ENCODE results near the gene STARD13.

DNA sequence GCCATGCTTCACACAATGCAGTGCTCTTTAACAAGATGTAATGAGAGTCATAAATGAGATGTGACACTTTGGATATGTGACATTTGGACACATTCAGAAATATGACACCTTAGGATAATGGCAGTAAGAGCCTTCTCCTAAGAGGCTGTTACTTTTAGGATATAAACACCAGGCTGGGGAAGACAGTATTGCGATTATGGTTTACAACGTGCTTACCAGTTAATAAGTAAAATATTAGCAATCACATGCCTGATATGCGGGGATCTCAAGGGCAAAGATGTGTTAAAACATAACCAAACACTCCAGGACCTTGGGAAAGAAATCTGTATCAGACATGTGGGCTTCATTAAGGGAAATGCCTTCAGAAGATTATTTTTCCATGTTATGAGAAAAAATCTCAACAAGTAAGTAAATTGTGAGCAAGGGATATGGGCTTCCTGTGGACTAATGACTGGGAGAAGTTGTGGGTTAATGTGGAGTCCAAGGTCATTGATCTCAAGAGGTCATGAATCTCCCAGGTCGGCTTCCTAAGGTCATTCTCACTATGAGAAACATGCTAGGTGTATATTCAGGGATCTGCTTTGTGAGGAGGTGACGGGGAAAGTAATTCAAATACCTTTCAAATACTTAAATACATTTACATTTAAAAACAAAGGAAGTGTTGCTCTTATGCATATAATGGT, 105.3 kb downstream of the STARD13 start:
- TF ChIP-seq EGR1 (IDR thresholded peaks at IDR 0.05; ENCODE audit: low read depth in 2 of 2) (no peak), TAF1 (conservative IDR thresholded peaks at IDR 0.05) (no peak), FOXA1 (IDR thresholded peaks at IDR 0.05) (no peak), YY1 (IDR thresholded peaks at IDR 0.05) (no peak), SP1 (IDR thresholded peaks at IDR 0.05) (no peak), RAD21 (IDR thresholded peaks at IDR 0.05) (no peak)
- TF ChIP-seq, protein P1, sequence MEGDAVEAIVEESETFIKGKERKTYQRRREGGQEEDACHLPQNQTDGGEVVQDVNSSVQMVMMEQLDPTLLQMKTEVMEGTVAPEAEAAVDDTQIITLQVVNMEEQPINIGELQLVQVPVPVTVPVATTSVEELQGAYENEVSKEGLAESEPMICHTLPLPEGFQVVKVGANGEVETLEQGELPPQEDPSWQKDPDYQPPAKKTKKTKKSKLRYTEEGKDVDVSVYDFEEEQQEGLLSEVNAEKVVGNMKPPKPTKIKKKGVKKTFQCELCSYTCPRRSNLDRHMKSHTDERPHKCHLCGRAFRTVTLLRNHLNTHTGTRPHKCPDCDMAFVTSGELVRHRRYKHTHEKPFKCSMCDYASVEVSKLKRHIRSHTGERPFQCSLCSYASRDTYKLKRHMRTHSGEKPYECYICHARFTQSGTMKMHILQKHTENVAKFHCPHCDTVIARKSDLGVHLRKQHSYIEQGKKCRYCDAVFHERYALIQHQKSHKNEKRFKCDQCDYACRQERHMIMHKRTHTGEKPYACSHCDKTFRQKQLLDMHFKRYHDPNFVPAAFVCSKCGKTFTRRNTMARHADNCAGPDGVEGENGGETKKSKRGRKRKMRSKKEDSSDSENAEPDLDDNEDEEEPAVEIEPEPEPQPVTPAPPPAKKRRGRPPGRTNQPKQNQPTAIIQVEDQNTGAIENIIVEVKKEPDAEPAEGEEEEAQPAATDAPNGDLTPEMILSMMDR (IDR thresholded peaks at IDR 0.05; ENCODE audit: low read depth, low read length, missing input control) = no peak
- TF ChIP-seq, protein P2, sequence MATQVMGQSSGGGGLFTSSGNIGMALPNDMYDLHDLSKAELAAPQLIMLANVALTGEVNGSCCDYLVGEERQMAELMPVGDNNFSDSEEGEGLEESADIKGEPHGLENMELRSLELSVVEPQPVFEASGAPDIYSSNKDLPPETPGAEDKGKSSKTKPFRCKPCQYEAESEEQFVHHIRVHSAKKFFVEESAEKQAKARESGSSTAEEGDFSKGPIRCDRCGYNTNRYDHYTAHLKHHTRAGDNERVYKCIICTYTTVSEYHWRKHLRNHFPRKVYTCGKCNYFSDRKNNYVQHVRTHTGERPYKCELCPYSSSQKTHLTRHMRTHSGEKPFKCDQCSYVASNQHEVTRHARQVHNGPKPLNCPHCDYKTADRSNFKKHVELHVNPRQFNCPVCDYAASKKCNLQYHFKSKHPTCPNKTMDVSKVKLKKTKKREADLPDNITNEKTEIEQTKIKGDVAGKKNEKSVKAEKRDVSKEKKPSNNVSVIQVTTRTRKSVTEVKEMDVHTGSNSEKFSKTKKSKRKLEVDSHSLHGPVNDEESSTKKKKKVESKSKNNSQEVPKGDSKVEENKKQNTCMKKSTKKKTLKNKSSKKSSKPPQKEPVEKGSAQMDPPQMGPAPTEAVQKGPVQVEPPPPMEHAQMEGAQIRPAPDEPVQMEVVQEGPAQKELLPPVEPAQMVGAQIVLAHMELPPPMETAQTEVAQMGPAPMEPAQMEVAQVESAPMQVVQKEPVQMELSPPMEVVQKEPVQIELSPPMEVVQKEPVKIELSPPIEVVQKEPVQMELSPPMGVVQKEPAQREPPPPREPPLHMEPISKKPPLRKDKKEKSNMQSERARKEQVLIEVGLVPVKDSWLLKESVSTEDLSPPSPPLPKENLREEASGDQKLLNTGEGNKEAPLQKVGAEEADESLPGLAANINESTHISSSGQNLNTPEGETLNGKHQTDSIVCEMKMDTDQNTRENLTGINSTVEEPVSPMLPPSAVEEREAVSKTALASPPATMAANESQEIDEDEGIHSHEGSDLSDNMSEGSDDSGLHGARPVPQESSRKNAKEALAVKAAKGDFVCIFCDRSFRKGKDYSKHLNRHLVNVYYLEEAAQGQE (IDR thresholded peaks at IDR 0.05) = no peak
- TF ChIP-seq, protein P3, sequence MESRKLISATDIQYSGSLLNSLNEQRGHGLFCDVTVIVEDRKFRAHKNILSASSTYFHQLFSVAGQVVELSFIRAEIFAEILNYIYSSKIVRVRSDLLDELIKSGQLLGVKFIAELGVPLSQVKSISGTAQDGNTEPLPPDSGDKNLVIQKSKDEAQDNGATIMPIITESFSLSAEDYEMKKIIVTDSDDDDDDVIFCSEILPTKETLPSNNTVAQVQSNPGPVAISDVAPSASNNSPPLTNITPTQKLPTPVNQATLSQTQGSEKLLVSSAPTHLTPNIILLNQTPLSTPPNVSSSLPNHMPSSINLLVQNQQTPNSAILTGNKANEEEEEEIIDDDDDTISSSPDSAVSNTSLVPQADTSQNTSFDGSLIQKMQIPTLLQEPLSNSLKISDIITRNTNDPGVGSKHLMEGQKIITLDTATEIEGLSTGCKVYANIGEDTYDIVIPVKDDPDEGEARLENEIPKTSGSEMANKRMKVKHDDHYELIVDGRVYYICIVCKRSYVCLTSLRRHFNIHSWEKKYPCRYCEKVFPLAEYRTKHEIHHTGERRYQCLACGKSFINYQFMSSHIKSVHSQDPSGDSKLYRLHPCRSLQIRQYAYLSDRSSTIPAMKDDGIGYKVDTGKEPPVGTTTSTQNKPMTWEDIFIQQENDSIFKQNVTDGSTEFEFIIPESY (IDR thresholded peaks at IDR 0.05) = no peak

Data from liver (tissue), 3 donors.